Measurements from ENCODE around the gene GPC6. TPM values are rescaled to one million over a fixed set of nuclear protein-coding genes. Genes with fewer than 3 reads are reported as not detected.

Gene GPC6
- total RNA-seq, 1 donor from 2014 or later, result 50.3 TPM

DNA sequence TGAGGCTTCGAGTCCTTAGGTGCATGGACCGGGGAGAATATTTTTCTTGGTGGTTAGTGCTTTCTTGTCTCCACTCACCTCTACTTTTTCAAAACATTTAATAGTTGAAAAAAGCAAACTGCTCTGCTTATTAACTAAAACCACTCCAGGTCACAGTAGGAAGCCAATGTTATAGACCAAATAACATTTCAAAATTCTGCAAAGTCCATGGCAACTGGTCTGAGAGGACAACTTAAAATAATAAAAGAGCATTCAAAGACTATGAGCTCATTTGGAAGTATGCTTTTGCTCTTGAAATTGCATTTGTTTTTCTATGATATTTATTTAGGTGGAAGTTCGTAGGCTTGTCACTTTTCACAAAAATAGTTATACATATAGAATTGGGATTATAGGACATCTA is 769.9 kb downstream of the GPC6 start:
- Mint-ChIP-seq H3K27me3 (no peaks in the 10 kb centered on the region), H3K4me1 (ENCODE audit: low read depth) (no peaks in the 10 kb centered on the region), H3K36me3 (ENCODE audit: insufficient read depth) (peaks cover 2% of the 10 kb centered on the region), H3K27ac (no peak overlapping the region), H3K9me3 (ENCODE audit: low read depth) (peaks cover 3% of the 10 kb centered on the region), H3K4me3 (ENCODE audit: low read depth) (no peak overlapping the region)
- no peak for DNase-seq (ENCODE audit: low spot score, unreplicated experiment)
- TF ChIP-seq, protein P1, sequence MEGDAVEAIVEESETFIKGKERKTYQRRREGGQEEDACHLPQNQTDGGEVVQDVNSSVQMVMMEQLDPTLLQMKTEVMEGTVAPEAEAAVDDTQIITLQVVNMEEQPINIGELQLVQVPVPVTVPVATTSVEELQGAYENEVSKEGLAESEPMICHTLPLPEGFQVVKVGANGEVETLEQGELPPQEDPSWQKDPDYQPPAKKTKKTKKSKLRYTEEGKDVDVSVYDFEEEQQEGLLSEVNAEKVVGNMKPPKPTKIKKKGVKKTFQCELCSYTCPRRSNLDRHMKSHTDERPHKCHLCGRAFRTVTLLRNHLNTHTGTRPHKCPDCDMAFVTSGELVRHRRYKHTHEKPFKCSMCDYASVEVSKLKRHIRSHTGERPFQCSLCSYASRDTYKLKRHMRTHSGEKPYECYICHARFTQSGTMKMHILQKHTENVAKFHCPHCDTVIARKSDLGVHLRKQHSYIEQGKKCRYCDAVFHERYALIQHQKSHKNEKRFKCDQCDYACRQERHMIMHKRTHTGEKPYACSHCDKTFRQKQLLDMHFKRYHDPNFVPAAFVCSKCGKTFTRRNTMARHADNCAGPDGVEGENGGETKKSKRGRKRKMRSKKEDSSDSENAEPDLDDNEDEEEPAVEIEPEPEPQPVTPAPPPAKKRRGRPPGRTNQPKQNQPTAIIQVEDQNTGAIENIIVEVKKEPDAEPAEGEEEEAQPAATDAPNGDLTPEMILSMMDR (IDR thresholded peaks at IDR 0.05; ENCODE audit: unreplicated experiment), result no peak

DNA sequence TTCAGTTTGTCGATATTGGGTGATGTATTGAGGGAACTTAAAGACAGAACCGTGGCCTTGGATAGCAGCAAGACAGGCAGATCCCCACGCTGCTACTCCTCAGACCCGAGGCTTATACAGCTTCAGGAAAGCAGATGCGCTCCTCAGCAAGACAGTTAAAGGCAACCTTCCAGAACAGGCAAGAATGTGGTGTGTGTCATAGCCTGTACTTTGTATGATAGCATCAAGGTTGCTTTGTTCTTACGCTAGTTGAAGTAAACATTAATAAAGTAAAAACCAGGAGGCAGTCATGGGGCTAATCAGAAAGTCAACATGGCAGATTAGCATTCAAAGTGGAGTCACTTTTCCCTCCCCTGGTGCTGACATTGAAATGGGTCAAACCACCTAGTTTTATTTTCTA is 779.7 kb downstream of the GPC6 start:
- H3K27me3 Mint-ChIP-seq, result no peaks in the 10 kb centered on the region
- TF ChIP-seq, protein P1 (IDR thresholded peaks at IDR 0.05; ENCODE audit: unreplicated experiment), result no peak
- peaks cover 8% of the 10 kb centered on the region for H3K9me3 Mint-ChIP-seq (ENCODE audit: low read depth)
- DNase-seq (ENCODE audit: low spot score, unreplicated experiment), result no peak
- peaks cover 11% of the 10 kb centered on the region for H3K4me1 Mint-ChIP-seq (ENCODE audit: low read depth)
- H3K4me3 Mint-ChIP-seq (ENCODE audit: low read depth), result no peak overlapping the region
- H3K27ac Mint-ChIP-seq, result no peak overlapping the region
- peaks cover 2% of the 10 kb centered on the region for H3K36me3 Mint-ChIP-seq (ENCODE audit: insufficient read depth)

DNA sequence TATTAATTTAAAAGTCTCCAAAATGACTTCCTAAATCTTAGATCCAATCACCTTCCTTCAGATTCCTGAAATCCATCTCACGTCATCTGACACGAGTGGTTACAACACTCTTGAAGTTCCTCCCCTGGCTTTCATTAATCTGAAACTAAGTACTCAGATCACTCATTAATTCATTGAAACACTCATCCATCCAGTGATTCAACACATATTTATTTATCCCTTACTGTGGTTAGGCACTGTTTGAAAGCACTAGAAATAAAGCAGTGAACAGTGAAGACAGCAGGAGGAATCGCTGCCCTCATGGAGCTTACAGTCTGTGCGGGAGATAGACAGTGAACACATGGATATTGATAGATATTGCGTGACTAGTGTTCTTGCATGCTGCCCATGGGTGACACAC is 780.5 kb downstream of the GPC6 start:
- TF ChIP-seq, protein P1 (IDR thresholded peaks at IDR 0.05; ENCODE audit: unreplicated experiment), result no peak
- H3K27me3 Mint-ChIP-seq, result no peaks in the 10 kb centered on the region

DNA sequence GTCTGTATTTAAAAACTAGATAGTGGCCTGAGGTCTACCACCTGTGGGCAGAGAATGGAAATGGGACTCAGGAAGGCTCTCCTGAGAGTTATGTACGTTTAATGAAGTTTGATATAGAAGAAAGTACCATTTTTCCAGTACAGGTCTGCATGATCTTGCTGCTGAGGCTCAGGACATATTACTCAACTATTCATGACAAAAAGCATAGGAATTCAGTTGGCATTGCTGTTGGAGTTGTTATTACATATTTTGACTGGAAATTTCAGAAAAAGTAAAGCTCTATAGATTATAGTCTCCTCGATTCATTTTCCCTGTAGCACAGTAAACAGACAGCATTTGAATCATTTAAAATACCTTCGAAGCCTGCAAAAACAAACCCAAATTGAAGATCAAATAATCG is 783.1 kb downstream of the GPC6 start:
- TF ChIP-seq, protein P1 (IDR thresholded peaks at IDR 0.05; ENCODE audit: unreplicated experiment), result no peak
- no peak for DNase-seq (ENCODE audit: low spot score, unreplicated experiment)
- Mint-ChIP-seq H3K27ac (no peak overlapping the region), H3K36me3 (ENCODE audit: insufficient read depth) (peaks cover 2% of the 10 kb centered on the region), H3K4me3 (ENCODE audit: low read depth) (no peak overlapping the region), H3K27me3 (no peaks in the 10 kb centered on the region), H3K9me3 (ENCODE audit: low read depth) (peaks cover 4% of the 10 kb centered on the region), H3K4me1 (ENCODE audit: low read depth) (peaks cover 5% of the 10 kb centered on the region)

More for the DNA sequence above, 780.5 kb downstream of the GPC6 start:
- H3K36me3 Mint-ChIP-seq (ENCODE audit: insufficient read depth), result peaks cover 2% of the 10 kb centered on the region
- no peak overlapping the region for H3K4me3 Mint-ChIP-seq (ENCODE audit: low read depth)
- peaks cover 4% of the 10 kb centered on the region for H3K9me3 Mint-ChIP-seq (ENCODE audit: low read depth)
- peak overlapping the region; percentile 37 for H3K27ac Mint-ChIP-seq
- DNase-seq (ENCODE audit: low spot score, unreplicated experiment), result no peak
- H3K4me1 Mint-ChIP-seq (ENCODE audit: low read depth), result peaks cover 13% of the 10 kb centered on the region

DNA sequence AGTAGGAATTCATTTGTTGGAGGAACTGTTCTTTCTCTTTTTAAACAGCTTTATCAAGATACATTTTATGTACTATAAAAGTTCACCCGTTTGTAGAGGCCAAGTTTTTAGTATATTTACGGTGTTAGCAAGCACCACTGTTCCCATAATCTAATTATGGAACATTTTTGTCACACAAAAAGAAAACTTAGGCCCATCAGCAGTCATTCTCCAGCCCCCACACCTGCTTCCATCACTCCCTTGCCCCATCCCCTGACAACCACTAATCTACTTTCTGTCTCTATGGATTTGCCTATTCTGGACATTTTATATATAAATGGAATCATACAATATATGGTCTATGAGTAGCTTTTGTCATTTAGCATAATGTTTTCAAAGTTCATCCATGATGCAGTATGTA is 787.9 kb downstream of the GPC6 start:
- Mint-ChIP-seq H3K27ac (no peak overlapping the region), H3K4me1 (ENCODE audit: low read depth) (peaks cover 3% of the 10 kb centered on the region), H3K27me3 (no peaks in the 10 kb centered on the region), H3K36me3 (ENCODE audit: insufficient read depth) (no peaks in the 10 kb centered on the region), H3K4me3 (ENCODE audit: low read depth) (no peak overlapping the region), H3K9me3 (ENCODE audit: low read depth) (peaks cover 4% of the 10 kb centered on the region)
- TF ChIP-seq, protein P1 (IDR thresholded peaks at IDR 0.05; ENCODE audit: unreplicated experiment), result no peak
- no peak for DNase-seq (ENCODE audit: low spot score, unreplicated experiment)

All from progenitor cell of endocrine pancreas (in vitro differentiated cells).